Measurements from ENCODE around the gene SPRR5.

SPRR5 gene

GRCh38 chr1:152946651-152947256 lies at the start of gene SPRR5:
Gene SPRR5 (plus strand): TSS chr1:152947206. CDS start chr1:152948555, 1,349 bp downstream.
- no peak for DNase-seq (ENCODE audit: low read depth in 2 of 2)

- DNase-seq (ENCODE audit: low read depth in 2 of 2), result no peak
Measured at GRCh38 chr1:152899027-152899426, 48.0 kb upstream of the SPRR5 start.

GRCh38 chr1:152899883-152900282 lies 47.1 kb upstream of the SPRR5 start:
- DNase-seq (ENCODE audit: low read depth in 2 of 2), result no peak

GRCh38 chr1:152901631-152902030 lies 45.4 kb upstream of the SPRR5 start:
- DNase-seq (ENCODE audit: low read depth in 2 of 2), result no peak

- no peak for DNase-seq (ENCODE audit: low read depth in 2 of 2)
Measured at GRCh38 chr1:152902636-152903035, 44.4 kb upstream of the SPRR5 start.

- DNase-seq (ENCODE audit: low read depth in 2 of 2), result no peak
Measured at GRCh38 chr1:152904688-152905440, 42.1 kb upstream of the SPRR5 start.

- no peak for DNase-seq (ENCODE audit: low read depth in 2 of 2)
Measured at GRCh38 chr1:152906023-152906565, 40.9 kb upstream of the SPRR5 start.

GRCh38 chr1:152907686-152908601 lies 39.1 kb upstream of the SPRR5 start, which contains the start of gene IVL:
Gene IVL (plus strand): TSS chr1:152908546. CDS start chr1:152909798, 1,252 bp downstream.
- no peak for DNase-seq (ENCODE audit: low read depth in 2 of 2)

- no peak for DNase-seq (ENCODE audit: low read depth in 2 of 2)
Measured at GRCh38 chr1:152909206-152909605, 37.8 kb upstream of the SPRR5 start.

- no peak for DNase-seq (ENCODE audit: low read depth in 2 of 2)
Measured at GRCh38 chr1:152912471-152912870, 34.5 kb upstream of the SPRR5 start.

- DNase-seq (ENCODE audit: low read depth in 2 of 2), result no peak
Measured at GRCh38 chr1:152912900-152913299, 34.1 kb upstream of the SPRR5 start.

- no peak for DNase-seq (ENCODE audit: low read depth in 2 of 2)
Measured at GRCh38 chr1:152917794-152918193, 29.2 kb upstream of the SPRR5 start.

- no peak for DNase-seq (ENCODE audit: low read depth in 2 of 2)
Measured at GRCh38 chr1:152919071-152919470, 27.9 kb upstream of the SPRR5 start.

GRCh38 chr1:152924191-152924590 lies 22.8 kb upstream of the SPRR5 start:
- DNase-seq (ENCODE audit: low read depth in 2 of 2), result no peak

- DNase-seq (ENCODE audit: low read depth in 2 of 2), result no peak
Measured at GRCh38 chr1:152926091-152926490, 20.9 kb upstream of the SPRR5 start.

GRCh38 chr1:152928671-152929070 lies 18.3 kb upstream of the SPRR5 start:
- DNase-seq (ENCODE audit: low read depth in 2 of 2), result no peak

- no peak for DNase-seq (ENCODE audit: low read depth in 2 of 2)
Measured at GRCh38 chr1:152932170-152932811, 14.7 kb upstream of the SPRR5 start.

- DNase-seq (ENCODE audit: low read depth in 2 of 2), result no peak
Measured at GRCh38 chr1:152933196-152933595, 13.8 kb upstream of the SPRR5 start.

- DNase-seq (ENCODE audit: low read depth in 2 of 2), result no peak
Measured at GRCh38 chr1:152940614-152941013, 6.4 kb upstream of the SPRR5 start.

- DNase-seq (ENCODE audit: low read depth in 2 of 2), result no peak
Measured at GRCh38 chr1:152941037-152941711, 5.8 kb upstream of the SPRR5 start.

- no peak for DNase-seq (ENCODE audit: low read depth in 2 of 2)
Measured at GRCh38 chr1:152942161-152942560, 4.8 kb upstream of the SPRR5 start.

Measured in activated CD4-positive, alpha-beta T cell treated with anti-CD3 and anti-CD28 coated beads for 24 hours (primary cell).